IPS-20b (cell line): Measurements from ENCODE around the gene RDH13.
"Not testable (repeated sequence)": the region's sequence is repeated elsewhere in the genome, so short reads cannot be mapped to it uniquely, and the experiment has no call there.

Experiments used
- H3K27ac ChIP-seq: one replicate; pipeline ENCODE4 v1.5.1; 2013; ENCODE audit warnings: low read length
- H3K27me3 ChIP-seq: 2 replicates; pipeline ENCODE4 v1.6.1; 2013; ENCODE audit warnings: mild to moderate bottlenecking, low read length, inconsistent platforms; ENCODE audit not compliant: insufficient read depth
- H3K36me3 ChIP-seq: 2 replicates; pipeline ENCODE4 v1.6.1; 2013; ENCODE audit warnings: low read depth, mild to moderate bottlenecking, inconsistent platforms, low read length, moderate library complexity; ENCODE audit not compliant: insufficient read depth
- H3K4me1 ChIP-seq: 2 replicates; pipeline ENCODE4 v1.6.1; 2013; ENCODE audit warnings: mild to moderate bottlenecking, control low read depth, inconsistent platforms, low read length, moderate library complexity; ENCODE audit not compliant: insufficient read depth
- H3K4me3 ChIP-seq: 2 replicates; pipeline ENCODE4 v1.5.1; 2013; ENCODE audit warnings: mild to moderate bottlenecking, low read length, inconsistent platforms
- H3K9ac ChIP-seq: 2 replicates; pipeline ENCODE4 v1.6.1; 2013; ENCODE audit warnings: low read depth, mild to moderate bottlenecking, inconsistent platforms, low read length, moderate library complexity
- H3K9me3 ChIP-seq: 2 replicates; pipeline ENCODE4 v1.6.1; 2013; ENCODE audit warnings: mild to moderate bottlenecking, low read depth, low read length, inconsistent platforms; ENCODE audit not compliant: insufficient read depth

Gene RDH13

DNA sequence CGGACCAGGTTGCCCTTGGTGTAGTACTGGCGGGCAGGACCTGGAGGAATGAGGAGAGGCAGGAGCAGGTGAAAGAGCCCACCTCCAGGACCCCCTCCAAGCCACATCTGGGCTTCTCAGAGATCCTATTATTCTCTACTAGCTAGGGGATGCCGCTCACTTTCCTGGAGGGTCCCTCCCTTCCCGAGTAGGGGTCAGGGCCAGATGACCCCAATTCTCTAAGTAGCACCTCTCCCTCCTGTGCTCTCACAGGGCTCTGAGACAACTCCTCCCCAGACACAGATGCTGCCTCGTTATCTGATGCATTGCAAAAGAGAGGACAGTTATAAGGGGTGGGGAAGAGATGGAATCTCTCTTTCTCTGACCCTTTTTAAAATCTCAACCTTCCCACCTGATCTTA lies 47.8 kb downstream of the RDH13 start:
- H3K27ac ChIP-seq, result no peak overlapping the region
- H3K4me3 ChIP-seq, result no peak overlapping the region
- H3K36me3 ChIP-seq, result no peaks in the 10 kb centered on the region

DNA sequence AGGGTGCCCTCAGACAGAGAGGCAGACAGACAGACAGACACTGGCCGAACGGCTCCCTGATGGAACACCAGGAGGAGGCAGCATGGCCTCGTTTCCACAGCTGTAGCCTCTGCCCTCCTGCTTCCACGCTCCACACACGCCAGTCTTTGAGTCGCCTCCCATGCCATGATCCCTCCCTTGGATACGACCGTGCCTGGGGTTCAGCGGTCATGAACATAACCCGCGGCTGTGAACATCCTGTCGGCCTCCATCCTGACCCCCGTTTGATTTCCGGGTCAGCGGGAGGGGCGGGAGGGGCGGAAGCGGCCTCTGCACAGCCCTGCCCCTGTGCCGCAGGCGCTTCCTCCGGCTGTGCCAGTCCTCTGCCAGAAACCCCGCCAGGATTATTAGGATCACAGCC lies 48.2 kb downstream of the RDH13 start:
- Histone ChIP-seq H3K9me3 (no peaks in the 10 kb centered on the region), H3K9ac (no peak overlapping the region), H3K36me3 (no peaks in the 10 kb centered on the region), H3K4me3 (no peak overlapping the region), H3K4me1 (peaks cover 4% of the 10 kb centered on the region), H3K27ac (no peak overlapping the region), H3K27me3 (no peaks in the 10 kb centered on the region)

More for the DNA sequence above, 47.8 kb downstream of the RDH13 start:
- H3K9ac ChIP-seq, result no peak overlapping the region
- no peaks in the 10 kb centered on the region for H3K9me3 ChIP-seq
- H3K4me1 ChIP-seq, result peaks cover 4% of the 10 kb centered on the region
- no peaks in the 10 kb centered on the region for H3K27me3 ChIP-seq

DNA sequence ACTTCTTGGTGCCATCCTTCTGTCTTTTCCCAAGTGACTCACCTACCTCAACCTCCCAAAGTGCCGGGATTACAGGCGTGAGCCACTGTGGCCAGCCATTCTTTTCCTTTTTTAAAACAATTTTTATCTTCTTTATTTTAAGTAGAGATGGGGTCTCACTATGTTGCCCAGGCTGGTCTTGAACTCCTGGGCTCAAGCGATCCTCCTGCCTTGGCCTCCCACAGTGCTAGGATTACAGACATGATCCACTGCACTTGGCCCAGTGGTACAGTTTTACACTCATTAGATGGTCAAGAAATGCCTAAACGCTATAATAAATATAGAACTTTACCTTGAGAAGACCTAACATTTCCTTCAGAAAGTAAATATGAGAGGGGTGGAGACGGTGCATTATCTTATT lies 49.4 kb downstream of the RDH13 start:
- Histone ChIP-seq H3K4me1 (peaks cover 4% of the 10 kb centered on the region), H3K4me3 (no peak overlapping the region), H3K9me3 (no peaks in the 10 kb centered on the region), H3K27me3 (no peaks in the 10 kb centered on the region), H3K27ac (no peak overlapping the region), H3K9ac (no peak overlapping the region), H3K36me3 (no peaks in the 10 kb centered on the region)

DNA sequence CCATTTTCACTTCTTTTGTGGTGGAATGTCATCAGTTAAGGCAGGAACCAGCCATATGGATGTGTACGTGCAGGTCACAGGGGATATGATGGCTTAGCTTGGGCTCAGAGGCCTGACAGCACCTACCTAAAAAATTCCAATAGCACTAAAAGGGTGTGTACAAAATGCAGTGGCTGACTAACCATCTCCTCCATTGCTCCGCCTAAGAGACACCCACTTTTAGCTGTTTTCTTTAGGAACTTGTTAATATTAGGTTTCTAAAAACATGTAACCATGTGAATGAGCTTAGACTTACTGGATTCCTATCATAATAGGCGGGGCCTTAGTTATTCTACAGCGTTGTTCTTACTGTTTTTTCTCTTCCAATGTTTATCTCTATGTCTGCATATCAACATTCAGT lies 50.6 kb downstream of the RDH13 start:
- H3K27me3 ChIP-seq, result no peaks in the 10 kb centered on the region
- H3K4me1 ChIP-seq, result peaks cover 4% of the 10 kb centered on the region
- H3K4me3 ChIP-seq, result no peak overlapping the region
- H3K27ac ChIP-seq, result no peak overlapping the region
- no peaks in the 10 kb centered on the region for H3K36me3 ChIP-seq
- H3K9me3 ChIP-seq, result no peaks in the 10 kb centered on the region
- H3K9ac ChIP-seq, result no peak overlapping the region

DNA sequence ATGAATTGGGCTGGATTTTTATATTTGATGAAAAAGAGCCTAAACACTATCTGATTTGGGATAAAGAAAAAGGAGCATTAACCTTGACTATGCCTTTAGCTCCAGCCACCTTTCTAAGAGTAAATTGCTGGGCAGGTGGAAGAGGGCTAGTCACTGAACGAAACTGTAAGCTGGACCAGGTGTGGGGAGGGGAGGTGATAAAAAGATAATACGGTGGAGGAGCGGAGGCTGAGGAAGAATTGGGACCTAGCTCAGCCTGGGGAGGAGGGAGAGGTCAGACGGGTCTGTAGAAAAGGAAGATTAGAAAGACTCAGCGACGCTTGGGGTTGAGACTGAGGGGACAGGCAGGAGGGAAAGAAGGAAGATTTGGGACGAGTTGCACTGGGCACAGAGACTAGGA lies 52.4 kb downstream of the RDH13 start:
- not testable (repeated sequence) for H3K9me3 ChIP-seq, H3K4me1 ChIP-seq, H3K9ac ChIP-seq, H3K27ac ChIP-seq, H3K27me3 ChIP-seq, H3K36me3 ChIP-seq
- H3K4me3 ChIP-seq, result 0 out of 2 replicates have a peak overlapping the region, but pooled peaks have one; percentile 22

DNA sequence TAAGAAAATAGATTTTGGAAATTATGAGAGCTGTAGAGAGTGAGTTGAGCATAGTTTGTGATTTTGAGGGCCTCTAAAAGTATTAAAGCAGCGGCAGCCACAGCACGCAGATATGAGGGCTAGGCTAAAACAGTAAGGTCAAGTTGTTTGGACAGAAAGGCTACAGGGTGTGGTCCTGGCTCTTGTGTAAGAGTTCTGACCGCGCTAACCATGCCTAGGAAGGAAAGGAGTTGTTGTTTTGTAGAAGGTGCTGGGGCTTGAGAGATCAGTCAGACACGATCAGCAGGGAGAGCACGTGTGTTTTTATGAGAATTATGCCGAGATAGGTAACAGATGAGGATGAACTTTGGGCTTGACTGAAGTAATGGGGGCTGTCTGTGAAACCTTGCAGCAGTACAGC lies 54.2 kb downstream of the RDH13 start:
- not testable (repeated sequence) for H3K36me3 ChIP-seq, H3K27ac ChIP-seq, H3K9ac ChIP-seq, H3K27me3 ChIP-seq, H3K4me3 ChIP-seq, H3K4me1 ChIP-seq
- H3K9me3 ChIP-seq, result peaks cover 11% of the 10 kb centered on the region

DNA sequence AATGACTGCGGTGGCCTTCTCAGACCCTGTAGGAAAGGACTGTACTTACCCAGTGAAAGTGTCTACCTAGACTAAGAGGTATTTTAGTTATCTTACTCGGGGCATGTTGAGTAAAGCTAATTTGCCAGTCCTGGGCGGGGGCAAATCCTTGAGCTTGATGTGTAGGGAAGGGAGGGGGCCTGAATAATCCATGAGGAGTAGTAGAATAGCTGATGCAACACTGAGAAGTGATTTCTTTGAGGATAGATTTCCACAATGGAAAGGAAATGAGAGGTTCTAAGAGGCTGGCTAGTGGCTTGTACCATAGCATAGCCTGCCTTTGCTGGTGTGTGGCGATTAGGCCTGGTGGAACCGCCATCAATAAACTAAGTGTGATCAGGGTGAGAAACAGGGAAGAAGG lies 54.8 kb downstream of the RDH13 start:
- H3K4me3 ChIP-seq, result peak overlapping the region; percentile 33; the same call in 1 of the 2 replicates
- H3K9ac ChIP-seq, result not testable (repeated sequence)

DNA sequence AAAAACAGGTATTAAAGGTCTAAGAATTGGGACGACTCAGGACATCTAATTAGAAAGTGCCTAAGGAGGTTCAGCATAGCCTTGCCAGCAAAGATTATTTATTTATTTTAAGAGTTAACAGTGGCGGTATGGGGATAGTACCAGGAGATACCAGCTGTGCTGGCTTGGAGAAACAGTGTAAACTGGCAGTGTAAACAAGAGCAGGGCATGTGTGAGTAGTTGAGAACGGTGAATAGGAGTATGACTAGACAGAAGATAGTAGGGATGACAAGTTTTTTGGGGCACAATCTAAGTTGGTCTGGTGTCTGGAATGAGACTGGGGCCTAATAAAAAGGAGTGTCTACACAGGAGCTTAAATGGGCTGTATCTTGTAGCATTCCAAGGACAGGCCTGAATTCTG lies 55.4 kb downstream of the RDH13 start:
- H3K36me3 ChIP-seq, H3K27ac ChIP-seq, H3K9ac ChIP-seq, H3K4me1 ChIP-seq: not testable (repeated sequence)
- H3K9me3 ChIP-seq, result peaks cover 11% of the 10 kb centered on the region
- H3K4me3 ChIP-seq, result peak overlapping the region; percentile 33; the same call in 1 of the 2 replicates
- peaks cover 12% of the 10 kb centered on the region for H3K27me3 ChIP-seq

More for the DNA sequence above, 54.8 kb downstream of the RDH13 start:
- not testable (repeated sequence) for H3K36me3 ChIP-seq, H3K27ac ChIP-seq, H3K4me1 ChIP-seq
- Histone ChIP-seq H3K9me3 (peaks cover 11% of the 10 kb centered on the region), H3K27me3 (peaks cover 12% of the 10 kb centered on the region)

DNA sequence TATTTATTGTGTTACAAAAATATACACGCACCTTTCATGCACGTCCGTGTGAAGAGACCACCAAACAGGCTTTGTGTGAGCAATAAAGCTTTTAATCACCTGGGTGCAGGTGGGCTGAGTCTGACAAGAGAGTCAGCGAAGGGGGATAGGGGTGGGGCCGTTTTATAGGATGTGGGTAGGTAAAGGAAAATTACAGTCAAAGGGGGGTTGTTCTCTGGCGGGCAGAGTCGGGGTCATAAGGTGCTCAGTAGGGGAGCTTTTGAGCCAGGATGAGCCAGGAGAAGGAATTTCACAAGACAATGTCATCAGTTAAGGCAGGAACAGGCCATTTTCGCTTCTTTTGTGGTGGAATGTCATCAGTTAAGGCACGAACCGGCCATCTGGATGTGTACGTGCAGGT lies 56.2 kb downstream of the RDH13 start:
- H3K9ac ChIP-seq, H3K36me3 ChIP-seq, H3K4me1 ChIP-seq, H3K27ac ChIP-seq: not testable (repeated sequence)
- H3K4me3 ChIP-seq, result peak overlapping the region; percentile 53; the same call in 1 of the 2 replicates
- peaks cover 11% of the 10 kb centered on the region for H3K9me3 ChIP-seq
- H3K27me3 ChIP-seq, result peaks cover 12% of the 10 kb centered on the region

DNA sequence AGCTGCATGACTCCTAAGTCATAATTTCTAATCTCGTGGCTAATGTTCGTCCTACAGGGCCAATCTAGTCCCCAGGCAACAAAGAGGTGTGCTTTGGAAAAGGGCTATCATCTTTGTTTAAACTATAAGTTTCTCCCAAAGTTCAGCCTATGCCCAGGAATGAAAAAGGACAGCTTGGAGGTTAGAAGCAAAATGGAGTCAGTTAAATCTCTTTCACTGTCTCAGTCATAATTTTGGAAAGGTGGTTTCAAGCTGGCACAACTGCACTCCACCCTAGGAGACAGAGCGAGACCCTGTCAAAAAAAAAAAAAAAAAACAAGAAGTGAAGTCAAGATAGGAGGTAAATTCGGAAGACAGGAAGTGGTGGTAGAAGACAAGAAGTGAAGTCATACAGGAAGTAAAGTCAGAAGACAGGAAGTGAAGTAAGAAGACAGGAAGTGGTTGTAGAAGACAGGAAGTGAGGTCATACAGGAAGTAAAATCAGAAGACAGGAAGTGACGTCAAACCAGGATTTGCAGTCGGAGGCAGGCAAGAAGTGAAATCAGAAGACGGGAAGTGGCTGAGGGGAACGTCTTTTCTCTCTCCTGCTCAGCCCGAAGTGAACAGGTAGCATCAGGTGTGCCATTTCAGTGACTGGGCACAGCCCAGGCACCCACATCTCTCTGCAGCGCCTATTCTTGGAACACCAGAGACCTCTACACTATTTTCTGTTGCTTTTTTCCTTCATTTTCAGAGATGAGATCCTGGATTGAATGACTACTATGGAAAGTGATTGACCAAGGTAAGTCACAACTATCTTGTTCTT lies 57.1 kb downstream of the RDH13 start:
- H3K9me3 ChIP-seq, result peaks cover 11% of the 10 kb centered on the region
- no peaks in the 10 kb centered on the region; the same call in 1 of the 2 replicates for H3K4me1 ChIP-seq
- H3K27me3 ChIP-seq, result peaks cover 12% of the 10 kb centered on the region
- H3K4me3 ChIP-seq, result peak overlapping the region; percentile 53
- no peak overlapping the region for H3K27ac ChIP-seq
- no peak overlapping the region for H3K9ac ChIP-seq
- no peaks in the 10 kb centered on the region for H3K36me3 ChIP-seq

DNA sequence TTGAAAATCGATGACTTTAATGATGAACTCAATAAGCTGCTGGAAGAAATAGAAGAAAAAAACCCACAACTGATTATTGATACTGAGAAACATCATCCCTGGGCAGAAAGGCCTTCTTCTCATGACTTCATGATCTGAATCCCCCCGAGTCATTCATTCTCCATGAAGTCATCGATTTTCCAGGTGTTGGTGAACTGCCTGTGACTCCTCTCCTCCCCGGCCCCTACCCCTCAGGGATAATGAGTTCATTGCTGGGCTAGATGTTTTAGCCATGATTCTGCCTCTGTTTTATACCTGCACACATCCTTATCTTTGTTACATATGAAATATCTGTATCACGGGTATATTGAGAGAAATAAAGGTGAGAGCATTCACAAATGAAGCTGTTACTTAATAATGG lies 62.2 kb downstream of the RDH13 start:
- Histone ChIP-seq H3K27ac (no peak overlapping the region), H3K4me3 (no peak overlapping the region), H3K36me3 (no peaks in the 10 kb centered on the region), H3K9ac (no peak overlapping the region), H3K27me3 (peaks cover 12% of the 10 kb centered on the region), H3K9me3 (peaks cover 6% of the 10 kb centered on the region), H3K4me1 (no peaks in the 10 kb centered on the region)

DNA sequence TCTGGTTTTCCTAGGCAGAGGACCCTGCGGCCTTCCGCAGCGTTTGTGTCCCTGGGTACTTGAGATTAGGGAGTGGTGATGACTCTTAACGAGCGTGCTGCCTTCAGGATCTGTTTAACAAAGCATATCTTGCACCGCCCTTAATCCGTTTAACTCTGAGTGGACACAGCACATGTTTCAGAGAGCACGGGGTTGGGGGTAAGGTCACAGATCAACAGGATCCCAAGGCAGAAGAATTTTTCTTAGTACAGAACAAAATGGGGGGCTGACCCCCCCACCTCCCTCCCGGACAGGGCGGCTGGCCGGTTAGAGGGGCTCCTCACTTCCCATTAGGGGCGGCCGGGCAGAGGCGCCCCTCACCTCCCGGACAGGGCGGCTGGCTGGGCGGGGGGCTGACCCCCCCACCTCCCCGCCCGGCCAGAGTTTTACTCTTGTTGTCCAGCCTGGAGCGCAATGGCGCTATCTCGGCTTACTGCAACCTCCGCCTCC lies 64.2 kb downstream of the RDH13 start:
- not testable (repeated sequence) for H3K36me3 ChIP-seq, H3K27ac ChIP-seq, H3K9ac ChIP-seq, H3K9me3 ChIP-seq, H3K4me1 ChIP-seq, H3K27me3 ChIP-seq, H3K4me3 ChIP-seq
